Jurkat, Clone E6-1 (cell line): Measurements from ENCODE around the gene THBS3.
A peak's percentile ranks its signal among the peaks of the same experiment; 100 is the strongest.
"Not testable (repeated sequence)": the region's sequence is repeated elsewhere in the genome, so short reads cannot be mapped to it uniquely, and the experiment has no call there.

Experiments used
- DNase-seq: peaks from one replicate; pipeline ENCODE4 v3.0.0-alpha.2; 2011; ENCODE audit warnings: low read depth, low spot score
- H3K4me3 ChIP-seq: 2 replicates; pipeline ENCODE4 v1.5.1; 2011; ENCODE audit warnings: mild to moderate bottlenecking, low read length, control low read depth, moderate library complexity

Gene THBS3

GRCh38 chr1:155195201-155196102, 12.2 kb downstream of the THBS3 start:
- peak overlapping the region; percentile 67 for H3K4me3 ChIP-seq
- no peak for DNase-seq

- not testable (repeated sequence) for DNase-seq
- peak overlapping the region; percentile 61 for H3K4me3 ChIP-seq
These were observed 13.8 kb downstream of the THBS3 start for GRCh38 chr1:155193991-155194240.

GRCh38 chr1:155193275-155193990, 14.3 kb downstream of the THBS3 start:
- DNase-seq, result no peak
- peak overlapping the region; percentile 61 for H3K4me3 ChIP-seq

- no peak for DNase-seq
These were observed 15.1 kb downstream of the THBS3 start for GRCh38 chr1:155192346-155193274.

GRCh38 chr1:155191904-155192303, 15.8 kb downstream of the THBS3 start:
- DNase-seq, result no peak
- H3K4me3 ChIP-seq, result no peak overlapping the region

More at GRCh38 chr1:155192346-155193274, 15.1 kb downstream of the THBS3 start:
- H3K4me3 ChIP-seq, result peak overlapping the region; percentile 61

- H3K4me3 ChIP-seq, DNase-seq: not testable (repeated sequence)
These were observed 17.8 kb downstream of the THBS3 start for GRCh38 chr1:155189926-155190325.

GRCh38 chr1:155188268-155188667, 19.4 kb downstream of the THBS3 start:
- no peak for DNase-seq
- no peak overlapping the region for H3K4me3 ChIP-seq

- DNase-seq, result no peak
- H3K4me3 ChIP-seq, result no peak overlapping the region
These were observed 20.2 kb downstream of the THBS3 start for GRCh38 chr1:155187456-155187891.

GRCh38 chr1:155186794-155187455, 20.8 kb downstream of the THBS3 start:
- no peak for DNase-seq
- no peak overlapping the region for H3K4me3 ChIP-seq

GRCh38 chr1:155186067-155186793, 21.5 kb downstream of the THBS3 start:
- DNase-seq, result no peak
- no peak overlapping the region for H3K4me3 ChIP-seq

- no peak overlapping the region for H3K4me3 ChIP-seq
These were observed 22.0 kb downstream of the THBS3 start for GRCh38 chr1:155185783-155186066.

GRCh38 chr1:155184835-155185782, 22.6 kb downstream of the THBS3 start:
- H3K4me3 ChIP-seq, result no peak overlapping the region
- no peak for DNase-seq

More at GRCh38 chr1:155185783-155186066, 22.0 kb downstream of the THBS3 start:
- no peak for DNase-seq

- no peak overlapping the region for H3K4me3 ChIP-seq
These were observed 23.3 kb downstream of the THBS3 start for GRCh38 chr1:155184351-155184811.

GRCh38 chr1:155183775-155184221, 23.9 kb downstream of the THBS3 start:
- H3K4me3 ChIP-seq, result no peak overlapping the region
- no peak for DNase-seq

More at GRCh38 chr1:155184351-155184811, 23.3 kb downstream of the THBS3 start:
- DNase-seq, result no peak

GRCh38 chr1:155182052-155182550, 25.6 kb downstream of the THBS3 start:
- no peak for DNase-seq
- no peak overlapping the region for H3K4me3 ChIP-seq

GRCh38 chr1:155181371-155182051, 26.2 kb downstream of the THBS3 start:
- no peak for DNase-seq

More at GRCh38 chr1:155181371-155182051, 26.2 kb downstream of the THBS3 start:
- H3K4me3 ChIP-seq, result no peak overlapping the region
